Natural killer cell (primary cell): Measurements from ENCODE around the gene EEF2. TPM values are rescaled to one million over a fixed set of nuclear protein-coding genes. Genes with fewer than 3 reads are reported as not detected.
"Not testable (repeated sequence)": the region's sequence is repeated elsewhere in the genome, so short reads cannot be mapped to it uniquely, and the experiment has no call there.

Experiments used
- ATAC-seq, 3 donors: fragments of 150-1000 bp in 2 of 3; fragments of 200-7000 bp in 1 of 3; cut with Tn5 transposase; 1 replicate in 1 of 3; 2 replicates in 2 of 3; pipeline ENCODE4 v1.10.0; 2021; ENCODE audit warnings: mild to moderate bottlenecking in 2 of 3, moderate library complexity in 2 of 3
- DNase-seq, 2 donors: peaks; one replicate each; pipeline versions ENCODE4 v3.0.0 to v3.0.0-alpha.2; 2013 to 2021; ENCODE audit warnings: mixed read lengths in 1 of 2
- H3K27ac ChIP-seq: one replicate; pipeline ENCODE4 v1.5.1; 2013; ENCODE audit warnings: mild to moderate bottlenecking, low read length
- H3K27me3 ChIP-seq: one replicate; pipeline ENCODE4 v1.6.1; 2013; ENCODE audit warnings: low read length; ENCODE audit not compliant: control insufficient read depth, insufficient read depth
- H3K36me3 ChIP-seq: one replicate; pipeline ENCODE4 v1.6.1; 2013; ENCODE audit warnings: low read length; ENCODE audit not compliant: control insufficient read depth, insufficient read depth
- H3K4me1 ChIP-seq: one replicate; pipeline ENCODE4 v1.6.1; 2013; ENCODE audit warnings: low read length; ENCODE audit not compliant: control insufficient read depth, insufficient read depth
- H3K4me3 ChIP-seq: one replicate; pipeline ENCODE4 v1.5.1; 2013; ENCODE audit warnings: low read length
- H3K9me3 ChIP-seq: one replicate; pipeline ENCODE4 v1.6.1; 2013; ENCODE audit warnings: low read length; ENCODE audit not compliant: control insufficient read depth, insufficient read depth
- H3K27ac Mint-ChIP-seq, 2 donors: one replicate each; pipeline ENCODE4 v1.8.0; 2022; ENCODE audit warnings: mild to moderate bottlenecking in 2 of 2, mixed read lengths in 2 of 2, moderate library complexity in 1 of 2
- H3K27me3 Mint-ChIP-seq, 2 donors: one replicate each; pipeline ENCODE4 v1.8.0; 2022; ENCODE audit warnings: low read depth in 2 of 2, mixed read lengths in 2 of 2
- H3K36me3 Mint-ChIP-seq: one replicate; pipeline ENCODE4 v1.8.0; 2022; ENCODE audit warnings: mixed read lengths
- H3K4me1 Mint-ChIP-seq, 2 donors: one replicate each; pipeline ENCODE4 v1.8.0; 2022; ENCODE audit warnings: mixed read lengths in 2 of 2
- H3K4me3 Mint-ChIP-seq: one replicate; pipeline ENCODE4 v1.8.0; 2022; ENCODE audit warnings: mild to moderate bottlenecking, moderate library complexity, mixed read lengths
- H3K9me3 Mint-ChIP-seq, 2 donors: one replicate each; pipeline ENCODE4 v1.8.0; 2022; ENCODE audit warnings: mixed read lengths in 2 of 2
- WGBS: methylation state at CpG from one replicate; pipeline ENCODE4 v1.1.7; 2013; ENCODE audit warnings: missing lambda C conversion rate; ENCODE audit not compliant: insufficient coverage; 5-methylcytosine and 5-hydroxymethylcytosine counted together
- intact Hi-C: fragments of 100-400 bp; cut with micrococcal nuclease; formaldehyde crosslinking; loops from one replicate; pipeline ENCODE4 v1.14.2; 2022
- total RNA-seq, 4 donors: library from RNA; stranded (reverse); fragments of 120-200 nt in 1 of 4; gene quantifications; one replicate each; pipeline versions ENCODE4 v1.2.3 to v1.2.4, GENCODE V29; 2013 to 2022
- TF ChIP-seq, protein P1 (sequence below): fragments of 200-600 bp; IDR thresholded peaks from one replicate; pipeline ENCODE4 v1.8.0; 2022; ENCODE audit warnings: antibody characterized with exemption

The EEF2 gene
- total RNA-seq, 3 donors from 2014 or later (not counting 1 experiment from before 2014, with no cell fraction given) = 1,302 to 1,442 (median 1,437) TPM

DNA sequence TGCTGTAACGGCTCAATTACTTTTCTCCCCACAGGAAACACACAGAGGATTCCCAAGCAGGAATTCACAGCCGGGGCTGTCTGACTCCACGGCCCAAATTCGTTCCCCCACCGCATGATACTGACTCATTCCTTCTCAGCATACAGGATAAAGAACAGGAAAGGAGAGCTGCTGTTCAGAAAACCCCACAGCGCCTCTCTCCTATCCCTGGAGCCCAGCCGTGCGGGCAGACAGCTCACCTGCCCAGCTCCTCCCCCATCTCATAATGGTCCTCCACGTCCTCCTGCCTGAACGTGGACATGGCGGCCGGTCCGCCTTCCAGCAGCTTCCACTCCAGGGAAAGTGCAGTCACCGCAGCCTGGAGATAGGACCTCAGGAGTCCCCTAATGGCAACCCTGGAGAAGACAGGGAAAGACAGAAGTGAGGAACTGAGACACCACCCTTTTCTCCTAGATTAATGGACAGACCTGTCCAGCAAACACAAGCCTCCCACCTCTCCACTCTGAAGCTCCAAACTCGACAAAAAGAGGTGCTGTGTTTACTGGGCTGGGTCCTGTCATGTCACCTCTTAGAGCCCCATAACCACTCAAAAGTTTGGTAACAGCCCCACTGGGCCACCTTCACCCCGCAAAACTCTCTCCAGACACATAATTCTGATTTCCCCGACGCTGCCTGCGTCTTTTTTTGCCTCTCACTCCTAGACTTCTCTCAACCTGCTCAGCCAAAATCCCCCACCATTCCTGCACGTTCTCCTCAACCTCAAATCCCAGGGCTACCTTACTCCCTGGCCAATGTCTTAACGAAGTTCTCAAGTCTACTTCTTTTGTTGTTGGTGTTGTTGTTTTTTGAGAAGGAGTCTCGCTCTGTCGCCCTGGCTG, 15.6 kb downstream of the EEF2 start:
- Mint-ChIP-seq H3K9me3 (no peaks in the 10 kb centered on the region), H3K27me3 (no peaks in the 10 kb centered on the region), H3K4me3 (peak overlapping the region; percentile 91), H3K36me3 (no peaks in the 10 kb centered on the region), H3K4me1 (peaks cover 22 to 29% of the 10 kb centered on the region in 2 donors), H3K27ac (peak overlapping the region; percentile 77 to 87)
- H3K4me1 ChIP-seq = peaks cover 28% of the 10 kb centered on the region
- no peaks in the 10 kb centered on the region for H3K27me3 ChIP-seq
- TF ChIP-seq, protein P1, sequence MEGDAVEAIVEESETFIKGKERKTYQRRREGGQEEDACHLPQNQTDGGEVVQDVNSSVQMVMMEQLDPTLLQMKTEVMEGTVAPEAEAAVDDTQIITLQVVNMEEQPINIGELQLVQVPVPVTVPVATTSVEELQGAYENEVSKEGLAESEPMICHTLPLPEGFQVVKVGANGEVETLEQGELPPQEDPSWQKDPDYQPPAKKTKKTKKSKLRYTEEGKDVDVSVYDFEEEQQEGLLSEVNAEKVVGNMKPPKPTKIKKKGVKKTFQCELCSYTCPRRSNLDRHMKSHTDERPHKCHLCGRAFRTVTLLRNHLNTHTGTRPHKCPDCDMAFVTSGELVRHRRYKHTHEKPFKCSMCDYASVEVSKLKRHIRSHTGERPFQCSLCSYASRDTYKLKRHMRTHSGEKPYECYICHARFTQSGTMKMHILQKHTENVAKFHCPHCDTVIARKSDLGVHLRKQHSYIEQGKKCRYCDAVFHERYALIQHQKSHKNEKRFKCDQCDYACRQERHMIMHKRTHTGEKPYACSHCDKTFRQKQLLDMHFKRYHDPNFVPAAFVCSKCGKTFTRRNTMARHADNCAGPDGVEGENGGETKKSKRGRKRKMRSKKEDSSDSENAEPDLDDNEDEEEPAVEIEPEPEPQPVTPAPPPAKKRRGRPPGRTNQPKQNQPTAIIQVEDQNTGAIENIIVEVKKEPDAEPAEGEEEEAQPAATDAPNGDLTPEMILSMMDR = no peak
- no peak for DNase-seq
- H3K36me3 ChIP-seq = peaks cover 27% of the 10 kb centered on the region
- H3K27ac ChIP-seq = no peak overlapping the region
- ATAC-seq = no peak
- WGBS = 66% methylated on average over 22 of the region's 23 CpGs
- intact Hi-C loops = no loop called here
- H3K4me3 ChIP-seq = peak overlapping the region; percentile 100
- no peaks in the 10 kb centered on the region for H3K9me3 ChIP-seq

DNA sequence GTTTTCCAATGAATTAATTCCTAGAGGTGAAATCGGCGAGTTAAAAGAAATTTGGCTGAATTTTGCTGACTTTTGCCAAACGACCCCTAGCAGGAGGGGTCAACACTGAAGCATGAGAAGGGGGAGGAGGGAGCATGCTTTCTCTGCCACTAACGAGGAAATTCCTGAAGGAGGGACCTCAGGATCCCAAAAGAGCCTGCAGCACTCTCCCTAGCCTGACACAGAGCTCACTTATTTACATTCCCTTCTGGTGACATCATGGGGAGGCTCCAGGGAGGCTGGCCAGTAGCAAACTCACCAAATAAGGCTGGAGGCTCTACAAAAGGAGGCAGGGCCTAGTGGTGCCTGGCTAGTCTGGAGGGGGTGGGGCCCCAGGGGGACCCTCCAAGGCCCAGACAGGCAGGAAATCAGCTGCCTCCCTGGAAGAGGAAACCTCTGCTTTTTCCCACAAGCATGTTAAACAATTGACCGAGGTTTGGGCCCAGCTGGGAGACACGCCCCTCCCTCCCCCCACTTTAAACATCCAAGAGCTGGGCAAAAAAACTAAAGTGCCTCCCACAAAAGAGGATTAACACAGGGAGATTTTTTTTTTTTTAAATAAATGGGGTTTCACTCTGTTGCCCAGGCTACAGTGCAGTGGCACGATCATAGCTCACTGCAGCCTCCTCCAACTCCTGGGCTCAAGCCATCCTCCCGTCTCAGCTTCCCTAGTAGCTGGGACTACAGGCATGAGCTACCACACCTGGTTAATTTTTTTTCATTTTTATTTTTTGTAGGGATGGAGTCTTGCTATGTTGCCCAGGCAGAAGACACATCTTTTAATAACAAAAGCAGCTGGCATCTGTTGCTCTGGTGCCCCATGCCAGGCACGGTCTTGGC, 16.5 kb downstream of the EEF2 start:
- Histone ChIP-seq H3K27me3 (no peaks in the 10 kb centered on the region), H3K4me1 (peaks cover 28% of the 10 kb centered on the region), H3K36me3 (peaks cover 32% of the 10 kb centered on the region), H3K9me3 (no peaks in the 10 kb centered on the region), H3K27ac (no peak overlapping the region), H3K4me3 (no peak overlapping the region)
- no peaks in the 10 kb centered on the region for H3K36me3 Mint-ChIP-seq
- peaks cover 22 to 29% of the 10 kb centered on the region in 2 donors for H3K4me1 Mint-ChIP-seq
- H3K27me3 Mint-ChIP-seq = no peaks in the 10 kb centered on the region
- H3K27ac Mint-ChIP-seq = peak overlapping the region in 1 of 2 donors; percentile 87
- TF ChIP-seq, protein P1 = no peak
- DNase-seq = no peak
- ATAC-seq = no peak
- intact Hi-C loops = no loop called here
- peak overlapping the region; percentile 47 for H3K4me3 Mint-ChIP-seq
- WGBS = 91% methylated on average over 7 of the region's 9 CpGs
- H3K9me3 Mint-ChIP-seq = no peaks in the 10 kb centered on the region

DNA sequence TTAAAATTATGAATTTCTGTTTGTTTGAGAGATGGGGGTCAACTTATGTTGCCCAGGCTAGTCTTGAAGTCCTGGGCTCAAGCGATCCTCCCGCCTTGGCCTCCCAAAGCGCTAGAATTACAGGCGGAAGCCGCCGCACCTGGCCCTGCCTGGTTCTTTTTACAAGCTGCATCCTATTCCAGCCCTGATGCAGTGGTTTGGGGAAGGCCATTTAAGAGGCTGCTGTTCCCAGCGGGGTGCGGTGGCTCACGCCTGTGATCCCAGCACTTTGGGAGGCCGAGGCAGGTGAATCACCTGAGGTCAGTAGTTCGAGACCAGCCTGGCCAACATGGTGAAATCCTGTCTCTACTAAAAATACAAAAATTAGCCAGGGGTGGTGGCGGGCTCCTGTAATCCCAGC, 17.3 kb downstream of the EEF2 start:
- ATAC-seq, H3K4me3 ChIP-seq, H3K27ac ChIP-seq, H3K36me3 Mint-ChIP-seq, DNase-seq, H3K27me3 ChIP-seq, intact Hi-C loops, H3K27ac Mint-ChIP-seq, H3K27me3 Mint-ChIP-seq, H3K9me3 ChIP-seq, H3K9me3 Mint-ChIP-seq: not testable (repeated sequence)
- Mint-ChIP-seq H3K4me1 (peaks cover 22 to 29% of the 10 kb centered on the region in 2 donors), H3K4me3 (peak overlapping the region; percentile 47)
- 96% methylated on average over 12 of the region's 12 CpGs for WGBS
- Histone ChIP-seq H3K36me3 (peaks cover 40% of the 10 kb centered on the region), H3K4me1 (peaks cover 28% of the 10 kb centered on the region)
